ENCODE data around the gene AK1. TPM values are rescaled to one million over a fixed set of nuclear protein-coding genes. Genes with fewer than 3 reads are reported as not detected.
A peak's percentile ranks its signal among the peaks of the same experiment; 100 is the strongest.

AK1 gene
- 10 to 100 TPM; 37.4 to 75.0 (median 56.0) TPM for total RNA-seq

- Histone ChIP-seq H3K27me3 (no peaks in the 10 kb centered on the region), H3K27ac (replicated peaks in 1 of 4) (peak within 1 kb of the TSS; percentile 80 to 91 (median 86)), H3K36me3 (peaks cover 0 to 10% (median 8%) of the 10 kb centered on the region in 4 donors), H3K9me3 (no peaks in the 10 kb centered on the region), H3K4me1 (peaks cover 46 to 62% (median 56%) of the 10 kb centered on the region in 4 donors), H3K4me3 (peak within 1 kb of the TSS; percentile 67 to 91 (median 76))
- WGBS = 4% methylated on average over 5 of the region's 44 CpGs
- DNase-seq (ENCODE audit: extremely low spot score) = no peak
- intact Hi-C loops (cut with DNase I) = no loop called here
- TF ChIP-seq POLR2A (IDR thresholded peaks at IDR 0.05; ENCODE audit: low read depth) (no peak), EP300 (IDR thresholded peaks at IDR 0.05) (no peak), CTCF (IDR thresholded peaks at IDR 0.05) (no peak), POLR2AphosphoS5 (IDR thresholded peaks at IDR 0.05) (peak; percentile 84 to 90)
Observed at GRCh38 chr9:127877566-127877998, at the start of gene AK1. TSS of gene AK1 (minus strand) at chr9:127877675. CDS start at chr9:127874617, 3,058 bp downstream.

- intact Hi-C loops (cut with DNase I) = loop anchor here (10.0 kb wide), 1 partner anchor 422 kb away; no protein-coding TSS in a partner anchor
- Histone ChIP-seq H3K4me3 (peak overlapping the region; percentile 15 to 42 (median 22)), H3K27me3 (peaks cover 0 to 71% (median 24%) of the 10 kb centered on the region in 4 donors), H3K36me3 (no peaks in the 10 kb centered on the region), H3K27ac (replicated peaks in 1 of 4) (no peak overlapping the region), H3K4me1 (peaks cover 34 to 45% (median 44%) of the 10 kb centered on the region in 4 donors), H3K9me3 (no peaks in the 10 kb centered on the region)
- 33% methylated on average over 9 of the region's 19 CpGs for WGBS
- no peak for DNase-seq (ENCODE audit: extremely low spot score)
- TF ChIP-seq CTCF (IDR thresholded peaks at IDR 0.05) (no peak), POLR2AphosphoS5 (IDR thresholded peaks at IDR 0.05) (no peak), EP300 (IDR thresholded peaks at IDR 0.05) (no peak), POLR2A (IDR thresholded peaks at IDR 0.05; ENCODE audit: low read depth) (no peak)
Observed at GRCh38 chr9:127926906-127927200, 49.4 kb upstream of the AK1 start.

- 90% methylated on average over 6 of the region's 14 CpGs for WGBS
- no peaks in the 10 kb centered on the region for H3K36me3 ChIP-seq
- intact Hi-C loops (cut with DNase I) = loop anchor here (10.0 kb wide), 1 partner anchor 421 kb away; no protein-coding TSS in a partner anchor
- peak overlapping the region in 1 of 4 donors; percentile 42 for H3K4me3 ChIP-seq
- peaks cover 37 to 45% (median 44%) of the 10 kb centered on the region in 4 donors for H3K4me1 ChIP-seq
- H3K27me3 ChIP-seq = peaks cover 0 to 72% (median 24%) of the 10 kb centered on the region in 4 donors
- no peaks in the 10 kb centered on the region for H3K9me3 ChIP-seq
- H3K27ac ChIP-seq (replicated peaks in 1 of 4) = no peak overlapping the region
- TF ChIP-seq EP300 (IDR thresholded peaks at IDR 0.05) = no peak
- no peak for TF ChIP-seq CTCF (IDR thresholded peaks at IDR 0.05)
- no peak for TF ChIP-seq POLR2A (IDR thresholded peaks at IDR 0.05; ENCODE audit: low read depth)
- TF ChIP-seq POLR2AphosphoS5 (IDR thresholded peaks at IDR 0.05) = no peak
- DNase-seq (ENCODE audit: extremely low spot score) = no peak
Observed at GRCh38 chr9:127925959-127926905, 48.8 kb upstream of the AK1 start.

- TF ChIP-seq EP300 (IDR thresholded peaks at IDR 0.05) (no peak), POLR2AphosphoS5 (IDR thresholded peaks at IDR 0.05) (no peak), CTCF (IDR thresholded peaks at IDR 0.05) (no peak), POLR2A (IDR thresholded peaks at IDR 0.05; ENCODE audit: low read depth) (no peak)
- Histone ChIP-seq H3K9me3 (no peaks in the 10 kb centered on the region), H3K36me3 (no peaks in the 10 kb centered on the region), H3K4me1 (peaks cover 31 to 45% (median 39%) of the 10 kb centered on the region in 4 donors), H3K4me3 (no peak overlapping the region), H3K27me3 (peaks cover 0 to 72% (median 24%) of the 10 kb centered on the region in 4 donors), H3K27ac (replicated peaks in 1 of 4) (no peak overlapping the region)
- DNase-seq (ENCODE audit: extremely low spot score) = no peak
- intact Hi-C loops (cut with DNase I) = loop anchor here (5.0 to 10.0 kb wide), 3 partner anchors 123 to 420 kb away; partner anchors contain the start of genes CDK9 and FPGS
- 93% methylated on average over 19 of the region's 22 CpGs for WGBS
Observed at GRCh38 chr9:127924736-127925444, 47.4 kb upstream of the AK1 start.

Data from esophagus muscularis mucosa (tissue), 4 donors.